IMR-90 (cell line): ENCODE measurements around the gene BTK.

Source experiments
- BHLHE40 ChIP-seq: fragments of 150-350 bp; IDR thresholded peaks from 2 replicates; pipeline ENCODE4 v1.6.1; 2016; ENCODE audit warnings: mild to moderate bottlenecking, low read depth, low read length
- CEBPB ChIP-seq: IDR thresholded peaks from 2 replicates; pipeline ENCODE4 v1.6.1; 2012; ENCODE audit warnings: low read depth, low read length, improper control_type of control experiment
- CHD1 ChIP-seq: IDR thresholded peaks from 2 replicates; pipeline ENCODE4 v1.6.1; 2012; ENCODE audit warnings: low read depth, low read length, improper control_type of control experiment
- CTCF ChIP-seq: conservative IDR thresholded peaks from 2 replicates; pipeline ENCODE4 v1.5.1; 2012; ENCODE audit warnings: mild to moderate bottlenecking, low read depth, low read length, improper control_type of control experiment
- FOS ChIP-seq: fragments of 150-350 bp; IDR thresholded peaks from 2 replicates; pipeline ENCODE4 v1.6.1; 2016; ENCODE audit warnings: low read depth, low read length
- MAFK ChIP-seq: IDR thresholded peaks from 2 replicates; pipeline ENCODE4 v1.6.1; 2012; ENCODE audit warnings: low read depth, low read length, improper control_type of control experiment
- MAZ ChIP-seq: IDR thresholded peaks from 2 replicates; pipeline ENCODE4 v1.6.1; 2012; ENCODE audit warnings: low read depth, mild to moderate bottlenecking, low read length, improper control_type of control experiment, moderate library complexity, borderline replicate concordance
- POLR2A ChIP-seq: IDR thresholded peaks from 2 replicates; pipeline ENCODE4 v1.6.1; 2012; ENCODE audit warnings: mild to moderate bottlenecking, low read depth, low read length
- RAD21 ChIP-seq: IDR thresholded peaks from 2 replicates; pipeline ENCODE4 v1.6.1; 2012; ENCODE audit warnings: low read length, improper control_type of control experiment
- RCOR1 ChIP-seq: IDR thresholded peaks from 2 replicates; pipeline ENCODE4 v1.6.1; 2012; ENCODE audit warnings: mild to moderate bottlenecking, low read length, improper control_type of control experiment; ENCODE audit not compliant: insufficient replicate concordance
- RFX5 ChIP-seq: IDR thresholded peaks from 2 replicates; pipeline ENCODE4 v1.8.0; 2012; ENCODE audit warnings: low read depth, mild to moderate bottlenecking, low read length, moderate library complexity
- SMC3 ChIP-seq: fragments of 150-350 bp; IDR thresholded peaks from 2 replicates; pipeline ENCODE4 v1.6.1; 2016; ENCODE audit warnings: low read depth, mild to moderate bottlenecking, antibody characterized with exemption, low read length, moderate library complexity
- USF2 ChIP-seq: fragments of 150-350 bp; IDR thresholded peaks from 2 replicates; pipeline ENCODE4 v1.6.1; 2017; ENCODE audit warnings: mild to moderate bottlenecking, antibody characterized with exemption, low read length, low read depth

- TF ChIP-seq POLR2A (no peak), CTCF (no peak), RCOR1 (no peak), BHLHE40 (no peak), CEBPB (no peak), FOS (no peak), RFX5 (no peak), MAFK (no peak), SMC3 (no peak), RAD21 (no peak), MAZ (no peak), USF2 (no peak), CHD1 (no peak)
Measured at GRCh38 chrX:101362757-101363156, 23.2 kb downstream of the BTK start.
